GM10266 (cell line): Measurements from ENCODE around the gene CHEK1.

ENCODE experiments used
- DNase-seq: peaks from one replicate; pipeline ENCODE4 v3.0.0; 2012; ENCODE audit errors: extremely low spot score
- CTCF ChIP-seq: IDR thresholded peaks from 2 replicates; pipeline ENCODE4 v1.5.1; 2012; ENCODE audit warnings: mild to moderate bottlenecking, low read depth; ENCODE audit not compliant: control insufficient read depth, insufficient read depth; ENCODE audit errors: missing control alignments

The CHEK1 gene

DNA sequence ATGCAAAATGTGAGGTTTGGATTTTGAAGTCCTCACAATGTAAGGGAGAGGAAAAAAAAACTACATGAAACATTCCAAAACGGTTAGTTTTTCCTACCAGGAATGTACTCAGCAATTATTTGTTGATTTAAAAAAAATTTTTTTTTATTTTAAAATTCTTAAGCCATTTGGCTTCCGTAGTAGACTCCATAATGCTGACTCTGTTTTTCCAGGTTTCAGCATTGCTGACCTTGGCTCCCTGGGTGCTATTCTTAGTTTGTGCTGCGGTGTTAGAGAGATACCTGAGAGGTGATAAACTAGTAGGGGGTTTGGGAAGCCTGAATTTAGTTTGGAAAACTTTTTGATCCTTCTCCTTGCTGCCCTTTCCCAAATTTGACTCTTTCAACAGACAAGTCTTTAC lies 21.8 kb upstream of the CHEK1 start:
- TF ChIP-seq CTCF = no peak
- no peak for DNase-seq

DNA sequence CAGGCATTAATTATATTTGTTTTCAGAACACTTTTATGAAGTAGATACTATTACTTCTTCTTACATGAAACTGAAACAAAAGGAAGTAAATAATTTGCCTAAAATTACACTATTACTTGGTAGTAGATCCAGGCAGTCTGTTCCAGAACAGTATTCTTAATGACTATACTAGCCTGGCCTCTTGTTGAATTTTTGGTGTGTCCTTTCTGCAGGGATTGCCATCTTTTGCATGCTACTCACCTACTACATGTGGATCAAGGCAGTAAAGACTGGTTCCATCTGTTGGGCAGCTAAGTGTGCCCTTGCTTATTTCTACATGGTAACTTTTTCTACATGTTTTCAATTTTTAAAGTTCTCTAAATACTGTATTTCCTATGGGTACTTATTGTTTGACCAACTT lies 19.5 kb upstream of the CHEK1 start:
- no peak for TF ChIP-seq CTCF
- DNase-seq = no peak

DNA sequence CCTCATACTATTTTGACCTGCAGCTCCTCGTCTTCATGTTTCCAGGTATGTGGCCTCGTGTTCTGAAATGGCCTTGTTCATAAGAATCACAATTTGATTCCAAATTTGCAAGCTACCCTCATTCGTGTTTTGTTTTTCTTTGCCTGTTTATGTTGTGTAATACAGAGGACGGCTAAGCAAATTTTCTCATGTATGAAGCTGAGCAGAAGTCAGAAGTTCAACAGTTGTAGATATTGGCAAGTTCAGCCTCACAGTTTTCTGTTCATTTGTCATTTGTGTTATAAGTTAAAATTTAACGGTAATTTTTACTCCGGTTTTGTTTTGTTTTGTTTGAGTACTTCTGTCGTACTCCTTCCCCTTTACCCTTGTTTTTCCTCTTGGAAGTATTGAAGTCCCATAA lies 15.4 kb upstream of the CHEK1 start:
- no peak for TF ChIP-seq CTCF
- DNase-seq = no peak

GRCh38 chr11:125618383-125618782 lies 6.6 kb upstream of the CHEK1 start:
- TF ChIP-seq CTCF = no peak
- DNase-seq = no peak

DNA sequence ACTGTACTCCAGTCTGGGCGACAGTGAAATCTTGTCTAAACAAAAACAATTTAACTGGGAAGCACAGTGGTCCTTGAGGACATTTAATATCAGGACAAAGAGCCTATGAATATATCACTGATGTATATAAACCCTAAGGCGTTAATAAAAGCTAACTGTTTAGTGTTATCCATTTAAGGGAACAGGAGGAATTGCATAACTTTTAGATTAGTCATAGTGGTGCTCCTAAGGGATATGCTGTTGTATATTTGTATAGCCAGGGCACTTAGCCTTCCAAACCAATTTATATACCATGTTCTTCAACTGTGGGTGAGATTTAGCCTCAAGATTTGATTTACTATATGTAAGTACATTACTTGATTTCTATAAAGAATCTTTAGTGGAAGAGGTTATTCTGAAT lies 3.0 kb upstream of the CHEK1 start:
- no peak for DNase-seq

GRCh38 chr11:125623064-125623463 lies 1.9 kb upstream of the CHEK1 start:
- no peak for TF ChIP-seq CTCF
- DNase-seq = no peak

More for the DNA sequence above, 3.0 kb upstream of the CHEK1 start:
- no peak for TF ChIP-seq CTCF

DNA sequence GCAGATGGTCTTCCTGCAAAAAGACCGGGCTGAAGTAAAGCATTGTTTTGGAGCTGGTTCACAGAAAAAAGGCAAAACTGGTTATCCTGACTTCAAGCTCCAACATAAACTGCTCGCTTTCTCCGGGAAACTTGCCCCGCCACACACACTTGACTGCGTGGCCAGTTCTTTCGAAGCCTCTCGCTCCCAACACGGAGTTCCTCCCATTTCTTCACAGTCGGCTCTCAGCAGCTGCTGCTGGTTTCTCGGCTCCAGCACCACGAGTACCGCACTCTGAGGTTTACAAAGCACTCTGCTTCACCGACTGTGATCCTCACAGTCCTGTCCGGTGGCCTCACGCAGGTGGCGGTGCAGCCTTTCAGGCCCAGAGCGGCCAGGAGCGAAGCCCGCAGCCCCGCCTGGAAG lies 264 bp downstream of the CHEK1 start:
- DNase-seq = no peak
- no peak for TF ChIP-seq CTCF
